H9 (cell line): ENCODE measurements around the gene CRACDL. TPM values are rescaled to one million over a fixed set of nuclear protein-coding genes. Genes with fewer than 3 reads are reported as not detected.

Experiments
- DNase-seq: peaks from one replicate; pipeline ENCODE4 v3.0.0-alpha.2; 2017
- H2AFZ ChIP-seq: one replicate; pipeline ENCODE4 v1.6.1; 2013; ENCODE audit warnings: mild to moderate bottlenecking, low read length, control low read depth, moderate library complexity
- H2AK5ac ChIP-seq: 2 replicates; pipeline ENCODE4 v1.6.1; 2013; ENCODE audit warnings: low read length, control low read depth, mixed read lengths; ENCODE audit not compliant: insufficient read length
- H2BK120ac ChIP-seq: one replicate; pipeline ENCODE4 v1.6.1; 2013; ENCODE audit warnings: low read depth, mild to moderate bottlenecking, low read length, control low read depth, inconsistent platforms; ENCODE audit not compliant: poor library complexity, severe bottlenecking
- H2BK12ac ChIP-seq: 2 replicates; pipeline ENCODE4 v1.6.1; 2013; ENCODE audit warnings: low read length, control low read depth, mixed read lengths, low read depth; ENCODE audit not compliant: insufficient read length
- H2BK15ac ChIP-seq: 2 replicates; pipeline ENCODE4 v1.6.1; 2013; ENCODE audit warnings: low read depth, low read length, control low read depth
- H2BK20ac ChIP-seq: one replicate; pipeline ENCODE4 v1.6.1; 2013; ENCODE audit warnings: low read depth, mild to moderate bottlenecking, low read length, control low read depth, inconsistent platforms; ENCODE audit not compliant: poor library complexity, severe bottlenecking
- H2BK5ac ChIP-seq: 2 replicates; pipeline ENCODE4 v1.6.1; 2013; ENCODE audit warnings: low read length, control low read depth, mixed read lengths; ENCODE audit not compliant: insufficient read length
- H3K14ac ChIP-seq: 2 replicates; pipeline ENCODE4 v1.6.1; 2013; ENCODE audit warnings: low read length, control low read depth; ENCODE audit not compliant: insufficient read depth
- H3K18ac ChIP-seq: 2 replicates; pipeline ENCODE4 v1.6.1; 2013; ENCODE audit warnings: low read depth, mild to moderate bottlenecking, mixed read lengths, low read length, control low read depth; ENCODE audit not compliant: insufficient read length
- H3K23ac ChIP-seq: 2 replicates; pipeline ENCODE4 v1.6.1; 2013; ENCODE audit warnings: low read length, control low read depth, mixed read lengths, low read depth; ENCODE audit not compliant: insufficient read length
- H3K23me2 ChIP-seq: 2 replicates; pipeline ENCODE4 v1.6.1; 2013; ENCODE audit warnings: low read depth, mild to moderate bottlenecking, mixed read lengths, low read length, control low read depth; ENCODE audit not compliant: insufficient read length, poor library complexity, severe bottlenecking
- H3K27ac ChIP-seq: 2 replicates; pipeline ENCODE4 v1.5.1; 2013; ENCODE audit warnings: low read length, control low read depth, mixed read lengths, low read depth; ENCODE audit not compliant: insufficient read length
- H3K27me3 ChIP-seq: 2 replicates; pipeline ENCODE4 v1.6.1; 2013; ENCODE audit warnings: low read length, control low read depth, inconsistent platforms; ENCODE audit not compliant: insufficient read depth
- H3K4ac ChIP-seq: 2 replicates; pipeline ENCODE4 v1.6.1; 2013; ENCODE audit warnings: low read depth, mild to moderate bottlenecking, control low read depth, inconsistent platforms, low read length, moderate library complexity
- H3K4me1 ChIP-seq: 2 replicates; pipeline ENCODE4 v1.6.1; 2013; ENCODE audit warnings: low read length, control low read depth, inconsistent platforms; ENCODE audit not compliant: insufficient read depth
- H3K4me2 ChIP-seq: 2 replicates; pipeline ENCODE4 v1.6.1; 2013; ENCODE audit warnings: low read length, control low read depth, mixed read lengths; ENCODE audit not compliant: insufficient read length, insufficient read depth
- H3K56ac ChIP-seq: 2 replicates; pipeline ENCODE4 v1.6.1; 2013; ENCODE audit warnings: low read depth, mild to moderate bottlenecking, mixed read lengths, low read length, control low read depth; ENCODE audit not compliant: insufficient read length
- H3K79me1 ChIP-seq: 2 replicates; pipeline ENCODE4 v1.6.1; 2013; ENCODE audit warnings: low read depth, mild to moderate bottlenecking, moderate library complexity, low read length, control low read depth, inconsistent platforms; ENCODE audit not compliant: insufficient read depth, poor library complexity, severe bottlenecking
- H3K79me2 ChIP-seq: 2 replicates; pipeline ENCODE4 v1.6.1; 2013; ENCODE audit warnings: low read length, control low read depth, inconsistent platforms; ENCODE audit not compliant: insufficient read depth
- H3K9ac ChIP-seq: 2 replicates; pipeline ENCODE4 v1.6.1; 2013; ENCODE audit warnings: low read length, control low read depth, mixed read lengths; ENCODE audit not compliant: insufficient read length; ENCODE audit errors: extremely low read depth
- H3K9me3 ChIP-seq: one replicate; pipeline ENCODE4 v1.6.1; 2013; ENCODE audit warnings: low read depth, low read length, inconsistent platforms; ENCODE audit not compliant: control insufficient read depth
- H3T11ph ChIP-seq: one replicate; pipeline ENCODE4 v1.6.1; 2013; ENCODE audit warnings: mild to moderate bottlenecking, low read length, control low read depth, inconsistent platforms
- H4K20me1 ChIP-seq: one replicate; pipeline ENCODE4 v1.6.1; 2013; ENCODE audit not compliant: control insufficient read depth, insufficient read length, insufficient read depth
- H4K5ac ChIP-seq: 2 replicates; pipeline ENCODE4 v1.6.1; 2013; ENCODE audit warnings: low read depth, mild to moderate bottlenecking, mixed read lengths, low read length, control low read depth; ENCODE audit not compliant: insufficient read length
- H4K8ac ChIP-seq: replicated peaks from 2 replicates; pipeline ENCODE4 v1.6.1; 2013; ENCODE audit warnings: low read length, control low read depth, mixed read lengths, low read depth; ENCODE audit not compliant: insufficient read length
- H4K91ac ChIP-seq: 2 replicates; pipeline ENCODE4 v1.6.1; 2013; ENCODE audit warnings: low read depth, mild to moderate bottlenecking, moderate library complexity, mixed read lengths, low read length, control low read depth; ENCODE audit not compliant: insufficient read length
- H3K27ac Mint-ChIP-seq, 3 experiments: 2 replicates in 2 of 3; 3 replicates in 1 of 3; pipeline ENCODE4 v1.8.0; 2020 to 2021; ENCODE audit warnings: mixed read lengths in 3 of 3, mild to moderate bottlenecking in 1 of 3, moderate library complexity in 1 of 3
- H3K27me3 Mint-ChIP-seq: 2 replicates; pipeline ENCODE4 v1.8.0; 2021; ENCODE audit warnings: low read depth, mild to moderate bottlenecking, moderate library complexity, mixed read lengths
- H3K36me3 Mint-ChIP-seq, 3 experiments: 2 replicates in 2 of 3; 3 replicates in 1 of 3; pipeline ENCODE4 v1.8.0; 2020 to 2021; ENCODE audit warnings: low read depth in 3 of 3, mixed read lengths in 3 of 3; ENCODE audit not compliant: insufficient read depth in 1 of 3
- H3K4me1 Mint-ChIP-seq, 2 experiments: 2 replicates each; pipeline ENCODE4 v1.8.0; 2020; ENCODE audit warnings: mixed read lengths in 2 of 2
- H3K4me3 Mint-ChIP-seq, 2 experiments: 2 replicates in 1 of 2; 3 replicates in 1 of 2; pipeline ENCODE4 v1.8.0; 2020 to 2021; ENCODE audit warnings: mild to moderate bottlenecking in 2 of 2, mixed read lengths in 2 of 2, moderate library complexity in 1 of 2
- H3K9me3 Mint-ChIP-seq, 2 experiments: 2 replicates in 1 of 2; 3 replicates in 1 of 2; pipeline ENCODE4 v1.8.0; 2020; ENCODE audit warnings: mild to moderate bottlenecking in 2 of 2, mixed read lengths in 2 of 2, moderate library complexity in 1 of 2
- CTCF ChIP-seq: fragments of 200-600 bp; sonication (generic); conservative IDR thresholded peaks from 3 replicates; pipeline ENCODE4 v1.8.0; 2021; ENCODE audit warnings: antibody characterized with exemption, mild to moderate bottlenecking
- WGBS: extraction: QIAGEN DNeasy Blood & Tissue Kit; methylation state at CpG from one replicate; pipeline ENCODE4 v1.1.7; 2013; ENCODE audit warnings: missing lambda C conversion rate, low lambda C conversion rate, mixed read lengths; ENCODE audit not compliant: insufficient read length; ENCODE audit errors: extremely low coverage; 5-methylcytosine and 5-hydroxymethylcytosine counted together
- total RNA-seq: library from RNA; stranded (reverse); gene quantifications from 2 replicates; pipeline ENCODE4 v1.2.1, GENCODE V29; 2021

The CRACDL gene
- total RNA-seq, 1 experiment from 2014 or later: 0.48 TPM

- no peaks in the 10 kb centered on the region for H3K4me1 ChIP-seq
- no peak overlapping the region for H4K5ac ChIP-seq
- H2BK15ac ChIP-seq: no peak overlapping the region
- H3K27ac ChIP-seq: no peak overlapping the region
- H3K4me2 ChIP-seq: no peak overlapping the region
- no peak overlapping the region for H3K18ac ChIP-seq
- Mint-ChIP-seq H3K4me1 (0 out of 4 replicates have a peak, but pooled peaks cover 0 to 2% of the 10 kb centered on the region in 2 experiments), H3K27ac (peak overlapping the region in 1 of 3 experiments; percentile 36; a peak in 1 of 7 replicates), H3K27me3 (no peaks in the 10 kb centered on the region; the same call in 1 of the 2 replicates), H3K4me3 (no peak overlapping the region), H3K9me3 (peaks cover 0 to 3% of the 10 kb centered on the region in 2 experiments; a peak in 2 of 5 replicates), H3K36me3 (no peaks in the 10 kb centered on the region)
- no peak overlapping the region for H2BK12ac ChIP-seq
- no peak overlapping the region for H2BK120ac ChIP-seq
- no peak overlapping the region for H2AK5ac ChIP-seq
- H3K79me2 ChIP-seq: no peaks in the 10 kb centered on the region
- H3K27me3 ChIP-seq: no peaks in the 10 kb centered on the region
- H3K23ac ChIP-seq: no peak overlapping the region
- no peak overlapping the region for H4K8ac ChIP-seq
- no peak overlapping the region for H2AFZ ChIP-seq
- H3T11ph ChIP-seq: no peak overlapping the region
- H3K4ac ChIP-seq: no peak overlapping the region
- no peak overlapping the region for H3K56ac ChIP-seq
- H3K14ac ChIP-seq: no peak overlapping the region
- no peaks in the 10 kb centered on the region for H3K9me3 ChIP-seq
- no peak overlapping the region for H2BK5ac ChIP-seq
- H4K20me1 ChIP-seq: no peaks in the 10 kb centered on the region
- no CpG with 5 or more reads among the region's 9 CpGs for WGBS
- H3K9ac ChIP-seq: no peak overlapping the region
- no peaks in the 10 kb centered on the region for H3K23me2 ChIP-seq
- no peak for TF ChIP-seq CTCF
- DNase-seq: no peak
- no peak overlapping the region for H2BK20ac ChIP-seq
- no peaks in the 10 kb centered on the region for H3K79me1 ChIP-seq
- H4K91ac ChIP-seq: no peak overlapping the region
Measured at GRCh38 chr2:98895901-98896300, 40.1 kb downstream of the CRACDL start.
